Brain microvascular endothelial cell (primary cell): ENCODE results near the gene CETN1.

Experiments used
- DNase-seq: peaks from one replicate; pipeline ENCODE4 v3.0.0-alpha.2; 2020
- H3K27ac ChIP-seq: fragments of 250-450 bp; sonication (Bioruptor Pico); 2 replicates; pipeline ENCODE4 v1.5.1; 2020; ENCODE audit warnings: mild to moderate bottlenecking, moderate library complexity
- H3K27me3 ChIP-seq: fragments of 250-450 bp; sonication (Bioruptor Pico); replicated peaks from 2 replicates; pipeline ENCODE4 v1.5.1; 2020; ENCODE audit warnings: mild to moderate bottlenecking
- H3K36me3 ChIP-seq: fragments of 250-450 bp; sonication (Bioruptor Pico); replicated peaks from 2 replicates; pipeline ENCODE4 v1.5.1; 2020; ENCODE audit warnings: mild to moderate bottlenecking
- H3K4me3 ChIP-seq: 2 replicates; pipeline ENCODE4 v1.5.1; 2011; ENCODE audit warnings: low read depth, mild to moderate bottlenecking, control low read depth, low read length, moderate library complexity
- in situ Hi-C: cut with HindIII; loops from 2 replicates; pipeline ENCODE4 v1.10.0; 2017; ENCODE audit warnings: low sequenced_read_pairs, low pct_ligation_motif_present
- TF ChIP-seq, protein P1 (sequence below): IDR thresholded peaks from 2 replicates; pipeline ENCODE4 v1.5.1; 2011; ENCODE audit warnings: low read depth, mild to moderate bottlenecking, moderate library complexity, low read length, control low read depth, inconsistent platforms; ENCODE audit errors: missing control alignments

Gene CETN1

DNA sequence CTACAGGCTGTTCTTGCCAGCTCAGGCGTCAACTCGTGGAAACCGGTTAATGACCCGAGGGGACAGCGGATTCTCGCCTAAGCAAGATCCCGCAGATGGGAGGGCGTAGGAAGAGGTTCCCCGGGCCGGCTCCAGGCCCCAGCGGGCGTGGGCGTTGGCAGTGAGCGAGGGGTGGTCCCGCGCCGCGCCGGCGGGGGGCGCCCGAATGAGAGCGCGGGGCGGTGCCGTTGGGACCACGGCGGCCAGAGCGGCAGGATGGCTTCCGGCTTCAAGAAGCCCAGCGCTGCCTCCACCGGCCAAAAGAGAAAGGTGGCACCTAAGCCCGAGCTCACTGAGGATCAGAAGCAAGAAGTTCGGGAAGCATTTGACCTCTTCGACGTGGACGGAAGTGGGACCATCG is at the start of gene CETN1:
TSS of gene CETN1 (plus strand) at position 227 of the 400 bp plus-strand sequence. CDS start at position 256, 29 bp downstream.
- H3K27ac ChIP-seq = no peak within 1 kb of the TSS
- in situ Hi-C loops = no loop called here
- no peak within 1 kb of the TSS for H3K4me3 ChIP-seq
- TF ChIP-seq, protein P1, sequence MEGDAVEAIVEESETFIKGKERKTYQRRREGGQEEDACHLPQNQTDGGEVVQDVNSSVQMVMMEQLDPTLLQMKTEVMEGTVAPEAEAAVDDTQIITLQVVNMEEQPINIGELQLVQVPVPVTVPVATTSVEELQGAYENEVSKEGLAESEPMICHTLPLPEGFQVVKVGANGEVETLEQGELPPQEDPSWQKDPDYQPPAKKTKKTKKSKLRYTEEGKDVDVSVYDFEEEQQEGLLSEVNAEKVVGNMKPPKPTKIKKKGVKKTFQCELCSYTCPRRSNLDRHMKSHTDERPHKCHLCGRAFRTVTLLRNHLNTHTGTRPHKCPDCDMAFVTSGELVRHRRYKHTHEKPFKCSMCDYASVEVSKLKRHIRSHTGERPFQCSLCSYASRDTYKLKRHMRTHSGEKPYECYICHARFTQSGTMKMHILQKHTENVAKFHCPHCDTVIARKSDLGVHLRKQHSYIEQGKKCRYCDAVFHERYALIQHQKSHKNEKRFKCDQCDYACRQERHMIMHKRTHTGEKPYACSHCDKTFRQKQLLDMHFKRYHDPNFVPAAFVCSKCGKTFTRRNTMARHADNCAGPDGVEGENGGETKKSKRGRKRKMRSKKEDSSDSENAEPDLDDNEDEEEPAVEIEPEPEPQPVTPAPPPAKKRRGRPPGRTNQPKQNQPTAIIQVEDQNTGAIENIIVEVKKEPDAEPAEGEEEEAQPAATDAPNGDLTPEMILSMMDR = no peak
- DNase-seq = no peak
- H3K36me3 ChIP-seq = no peaks in the 10 kb centered on the region
- H3K27me3 ChIP-seq = peaks cover 10% of the 10 kb centered on the region

DNA sequence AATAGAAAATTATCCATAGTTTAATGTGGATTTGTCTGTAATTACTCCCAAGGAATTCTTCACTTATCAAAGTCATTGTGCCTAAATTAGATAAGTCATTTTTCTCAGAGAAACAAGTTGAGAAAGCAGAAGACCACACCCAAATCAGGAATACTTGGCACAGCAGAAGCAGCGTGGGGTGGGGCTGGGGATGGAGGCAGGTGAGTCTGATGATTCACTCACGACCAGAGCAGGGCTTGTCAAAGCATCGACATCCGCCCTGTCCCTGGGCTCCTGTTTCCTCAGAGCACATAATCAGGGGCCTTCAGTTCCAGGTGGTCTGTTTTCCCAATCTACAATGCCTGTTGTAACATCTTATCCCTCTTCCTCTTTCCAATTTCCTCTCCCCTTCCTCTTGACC is 48.2 kb upstream of the CETN1 start:
- in situ Hi-C loops = no loop called here
- no peak overlapping the region for H3K27ac ChIP-seq
- no peak for DNase-seq
- H3K36me3 ChIP-seq = no peaks in the 10 kb centered on the region
- no peaks in the 10 kb centered on the region for H3K27me3 ChIP-seq
- no peak overlapping the region for H3K4me3 ChIP-seq
- TF ChIP-seq, protein P1 = no peak

DNA sequence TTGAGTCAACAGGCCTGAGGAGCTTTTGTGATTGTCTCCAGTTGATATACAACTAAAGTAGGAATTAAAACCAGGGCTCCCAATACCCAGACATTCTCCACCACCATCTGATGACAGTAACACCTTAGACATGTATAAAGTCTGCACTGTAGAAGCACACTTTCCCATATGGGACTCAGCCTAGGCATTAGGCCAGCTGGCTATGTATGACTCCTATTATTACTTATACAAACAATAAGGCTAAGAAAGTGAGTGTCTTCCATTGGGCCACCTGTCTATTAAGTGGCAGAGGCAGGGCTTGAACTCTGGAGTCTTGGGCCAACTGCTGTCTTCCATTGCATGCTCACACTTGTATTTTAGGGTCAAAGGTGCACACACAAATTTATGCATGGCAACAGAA is 47.5 kb upstream of the CETN1 start:
- no peaks in the 10 kb centered on the region for H3K27me3 ChIP-seq
- no peak overlapping the region for H3K4me3 ChIP-seq
- TF ChIP-seq, protein P1 = no peak
- no peaks in the 10 kb centered on the region for H3K36me3 ChIP-seq
- DNase-seq = no peak
- in situ Hi-C loops = no loop called here
- no peak overlapping the region for H3K27ac ChIP-seq

DNA sequence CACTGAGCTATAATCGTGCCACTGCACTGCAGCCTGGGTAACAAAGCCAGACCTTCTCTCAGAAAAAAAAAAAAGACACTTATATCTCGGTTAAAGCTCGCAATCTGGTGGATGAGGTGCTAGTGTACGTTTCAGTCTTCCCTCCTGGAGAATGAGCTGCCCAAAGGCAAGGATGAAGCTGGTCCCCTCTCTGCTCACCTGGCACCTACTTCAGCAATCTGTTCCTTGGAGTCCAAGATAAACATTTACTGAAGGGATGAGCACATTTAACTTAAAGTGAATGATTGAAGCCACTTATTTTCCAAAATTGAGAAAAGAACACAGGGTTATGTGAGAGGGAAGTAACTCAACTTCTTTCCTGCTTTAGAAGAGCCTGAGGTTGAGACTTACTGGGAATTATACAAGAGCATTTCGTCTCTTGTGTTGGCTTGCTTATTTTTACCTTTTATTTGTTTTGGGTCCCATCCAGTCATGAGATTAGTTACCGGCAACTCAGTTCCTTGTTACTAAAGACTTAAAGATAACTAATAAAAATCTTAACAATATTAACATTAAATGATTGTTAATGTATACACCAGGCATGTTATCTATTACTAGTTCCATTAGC is 46.1 kb upstream of the CETN1 start:
- Histone ChIP-seq H3K27me3 (no peaks in the 10 kb centered on the region), H3K4me3 (no peak overlapping the region), H3K36me3 (no peaks in the 10 kb centered on the region), H3K27ac (no peak overlapping the region)
- TF ChIP-seq, protein P1 = no peak
- DNase-seq = no peak
- in situ Hi-C loops = no loop called here

DNA sequence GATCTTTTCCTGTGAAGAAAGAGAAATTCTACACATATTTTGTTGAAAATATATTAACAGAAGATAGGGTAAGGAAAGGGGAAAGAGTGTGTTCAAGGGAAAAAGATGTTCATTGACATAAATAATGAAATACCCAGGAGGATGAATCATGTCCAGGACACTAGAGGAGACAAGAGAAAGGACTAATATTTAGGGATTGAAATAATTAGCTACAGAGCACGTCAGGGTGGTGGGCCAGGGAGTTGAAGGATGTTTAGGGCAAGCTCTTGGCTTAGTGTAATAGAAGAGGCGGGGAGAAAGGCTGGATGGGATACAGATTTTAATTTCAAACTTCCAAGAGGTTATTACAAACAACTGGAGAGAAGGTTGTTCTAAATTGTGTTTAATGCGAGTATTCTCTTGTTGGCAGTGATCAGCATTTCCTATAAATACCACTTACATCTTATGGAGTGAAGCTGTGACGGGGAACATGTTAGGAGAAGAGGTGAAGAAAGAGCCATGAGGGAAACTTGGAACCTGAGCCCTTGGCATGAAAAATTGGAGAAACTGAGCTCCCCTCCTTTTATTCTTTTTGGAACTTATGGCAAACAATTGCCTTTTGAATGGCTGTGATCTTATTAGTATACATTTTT is 36.6 kb upstream of the CETN1 start:
- Histone ChIP-seq H3K27ac (no peak overlapping the region), H3K27me3 (peaks cover 6% of the 10 kb centered on the region), H3K4me3 (no peak overlapping the region), H3K36me3 (no peaks in the 10 kb centered on the region)
- TF ChIP-seq, protein P1 = no peak
- no peak for DNase-seq
- in situ Hi-C loops = no loop called here
